Tibial nerve (tissue), 4 donors: ENCODE data around the gene ZNF611.

Experiments
- EP300 ChIP-seq, 2 donors: sonication (generic); formaldehyde crosslinking; IDR thresholded peaks; one replicate each; pipeline ENCODE4 v1.6.1; 2017; ENCODE audit warnings: antibody characterized with exemption in 2 of 2, mild to moderate bottlenecking in 1 of 2
- TF ChIP-seq, protein P1 (sequence below), 5 experiments: fragments of 200-600 bp in 3 of 5; fragments of 450-650 bp in 2 of 5; sonication (generic) in 3 of 5; IDR thresholded peaks; one replicate each; pipeline ENCODE4 v1.5.1; 2016 to 2019; ENCODE audit warnings: antibody characterized with exemption in 5 of 5, mild to moderate bottlenecking in 3 of 5, moderate library complexity in 2 of 5

- TF ChIP-seq, protein P1, sequence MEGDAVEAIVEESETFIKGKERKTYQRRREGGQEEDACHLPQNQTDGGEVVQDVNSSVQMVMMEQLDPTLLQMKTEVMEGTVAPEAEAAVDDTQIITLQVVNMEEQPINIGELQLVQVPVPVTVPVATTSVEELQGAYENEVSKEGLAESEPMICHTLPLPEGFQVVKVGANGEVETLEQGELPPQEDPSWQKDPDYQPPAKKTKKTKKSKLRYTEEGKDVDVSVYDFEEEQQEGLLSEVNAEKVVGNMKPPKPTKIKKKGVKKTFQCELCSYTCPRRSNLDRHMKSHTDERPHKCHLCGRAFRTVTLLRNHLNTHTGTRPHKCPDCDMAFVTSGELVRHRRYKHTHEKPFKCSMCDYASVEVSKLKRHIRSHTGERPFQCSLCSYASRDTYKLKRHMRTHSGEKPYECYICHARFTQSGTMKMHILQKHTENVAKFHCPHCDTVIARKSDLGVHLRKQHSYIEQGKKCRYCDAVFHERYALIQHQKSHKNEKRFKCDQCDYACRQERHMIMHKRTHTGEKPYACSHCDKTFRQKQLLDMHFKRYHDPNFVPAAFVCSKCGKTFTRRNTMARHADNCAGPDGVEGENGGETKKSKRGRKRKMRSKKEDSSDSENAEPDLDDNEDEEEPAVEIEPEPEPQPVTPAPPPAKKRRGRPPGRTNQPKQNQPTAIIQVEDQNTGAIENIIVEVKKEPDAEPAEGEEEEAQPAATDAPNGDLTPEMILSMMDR (IDR thresholded peaks at IDR 0.05): no peak
- no peak for TF ChIP-seq EP300 (IDR thresholded peaks at IDR 0.05)
These were observed 64.8 kb downstream of the ZNF611 start for GRCh38 chr19:52670046-52670445.
